Measurements from ENCODE around the gene ADK. TPM values are rescaled to one million over a fixed set of nuclear protein-coding genes. Genes with fewer than 3 reads are reported as not detected.

The ADK gene
- total and polyA plus RNA-seq, 2 donors (not counting 1 experiment from before 2014, with no cell fraction given) = 25.3 to 47.8 TPM

- Histone ChIP-seq H3K4me2 (ENCODE audit: extremely low read depth, insufficient read depth, low read length) (no peak overlapping the region), H3K27me3 (ENCODE audit: control insufficient read depth, insufficient read depth, low read length) (no peaks in the 10 kb centered on the region), H3K9ac (ENCODE audit: insufficient read depth, low read length) (no peak overlapping the region), H4K20me1 (ENCODE audit: control insufficient read depth, extremely low read depth, insufficient read depth, low read length) (no peaks in the 10 kb centered on the region), H3K36me3 (ENCODE audit: control insufficient read depth, insufficient read depth, low read length) (no peaks in the 10 kb centered on the region), H3K4me3 (replicated peaks in 1 of 4; ENCODE audit: control extremely low read depth in 1 of 4, insufficient read depth in 1 of 4, low read depth in 3 of 4, low read length in 4 of 4) (no peak overlapping the region), H3K4me1 (ENCODE audit: control insufficient read depth, extremely low read depth, insufficient read depth, low read length) (no peaks in the 10 kb centered on the region), H2AFZ (ENCODE audit: low read length) (no peak overlapping the region), H3K79me2 (ENCODE audit: control insufficient read depth, insufficient read depth, low read length) (no peaks in the 10 kb centered on the region), H3K27ac (ENCODE audit: insufficient read depth, low read length) (no peak overlapping the region), H3K9me3 (ENCODE audit: control insufficient read depth, insufficient read depth, low read depth, low read length) (no peaks in the 10 kb centered on the region)
- no peak for DNase-seq (ENCODE audit: low read depth in 2 of 2)
- no peak for TF ChIP-seq EZH2 (IDR thresholded peaks at IDR 0.05; ENCODE audit: low read length, missing control alignments)
- no peak for TF ChIP-seq CTCF (conservative IDR thresholded peaks at IDR 0.05 in 1 of 2, IDR thresholded peaks at IDR 0.05 in 1 of 2; ENCODE audit: low read depth in 1 of 2, low read length in 2 of 2)
Measured at GRCh38 chr10:74383642-74384041, 232.6 kb downstream of the ADK start.

- no peak for DNase-seq (ENCODE audit: low read depth in 2 of 2)
- TF ChIP-seq EZH2 (IDR thresholded peaks at IDR 0.05; ENCODE audit: low read length, missing control alignments) (no peak), CTCF (conservative IDR thresholded peaks at IDR 0.05 in 1 of 2, IDR thresholded peaks at IDR 0.05 in 1 of 2; ENCODE audit: low read depth in 1 of 2, low read length in 2 of 2) (no peak)
- H3K79me2 ChIP-seq (ENCODE audit: control insufficient read depth, insufficient read depth, low read length) = no peaks in the 10 kb centered on the region
- H3K9me3 ChIP-seq (ENCODE audit: control insufficient read depth, insufficient read depth, low read depth, low read length) = no peaks in the 10 kb centered on the region
- no peaks in the 10 kb centered on the region for H3K36me3 ChIP-seq (ENCODE audit: control insufficient read depth, insufficient read depth, low read length)
- no peaks in the 10 kb centered on the region for H3K4me1 ChIP-seq (ENCODE audit: control insufficient read depth, extremely low read depth, insufficient read depth, low read length)
- H3K4me3 ChIP-seq (replicated peaks in 1 of 4; ENCODE audit: control extremely low read depth in 1 of 4, insufficient read depth in 1 of 4, low read depth in 3 of 4, low read length in 4 of 4) = no peak overlapping the region
- H3K4me2 ChIP-seq (ENCODE audit: extremely low read depth, insufficient read depth, low read length) = no peak overlapping the region
- H3K27ac ChIP-seq (ENCODE audit: insufficient read depth, low read length) = no peak overlapping the region
- H4K20me1 ChIP-seq (ENCODE audit: control insufficient read depth, extremely low read depth, insufficient read depth, low read length) = no peaks in the 10 kb centered on the region
- no peak overlapping the region for H3K9ac ChIP-seq (ENCODE audit: insufficient read depth, low read length)
- H2AFZ ChIP-seq (ENCODE audit: low read length) = no peak overlapping the region
- no peaks in the 10 kb centered on the region for H3K27me3 ChIP-seq (ENCODE audit: control insufficient read depth, insufficient read depth, low read length)
Measured at GRCh38 chr10:74384615-74385183, 233.7 kb downstream of the ADK start.

- Histone ChIP-seq H3K9me3 (ENCODE audit: control insufficient read depth, insufficient read depth, low read depth, low read length) (no peaks in the 10 kb centered on the region), H3K4me3 (replicated peaks in 1 of 4; ENCODE audit: control extremely low read depth in 1 of 4, insufficient read depth in 1 of 4, low read depth in 3 of 4, low read length in 4 of 4) (no peak overlapping the region), H3K27me3 (ENCODE audit: control insufficient read depth, insufficient read depth, low read length) (no peaks in the 10 kb centered on the region), H4K20me1 (ENCODE audit: control insufficient read depth, extremely low read depth, insufficient read depth, low read length) (no peaks in the 10 kb centered on the region), H3K27ac (ENCODE audit: insufficient read depth, low read length) (no peak overlapping the region), H3K79me2 (ENCODE audit: control insufficient read depth, insufficient read depth, low read length) (no peaks in the 10 kb centered on the region), H3K9ac (ENCODE audit: insufficient read depth, low read length) (no peak overlapping the region), H3K4me1 (ENCODE audit: control insufficient read depth, extremely low read depth, insufficient read depth, low read length) (no peaks in the 10 kb centered on the region), H3K36me3 (ENCODE audit: control insufficient read depth, insufficient read depth, low read length) (no peaks in the 10 kb centered on the region), H3K4me2 (ENCODE audit: extremely low read depth, insufficient read depth, low read length) (no peak overlapping the region), H2AFZ (ENCODE audit: low read length) (no peak overlapping the region)
- no peak for DNase-seq (ENCODE audit: low read depth in 2 of 2)
- TF ChIP-seq EZH2 (IDR thresholded peaks at IDR 0.05; ENCODE audit: low read length, missing control alignments) (no peak), CTCF (conservative IDR thresholded peaks at IDR 0.05 in 1 of 2, IDR thresholded peaks at IDR 0.05 in 1 of 2; ENCODE audit: low read depth in 1 of 2, low read length in 2 of 2) (no peak)
Measured at GRCh38 chr10:74388801-74389200, 237.8 kb downstream of the ADK start.

Data from fibroblast of lung (primary cell).